Hematopoietic multipotent progenitor cell treated with erythropoietin and hydrocortisone succinate and interleukin-3 and kit ligand, for 15 days (in vitro differentiated cells): ENCODE data around the gene WNT7B.
"Not testable (repeated sequence)": the region's sequence is repeated elsewhere in the genome, so short reads cannot be mapped to it uniquely, and the experiment has no call there.

Experiments used
- DNase-seq: peaks from one replicate; pipeline ENCODE4 v3.0.0-alpha.2; 2015; ENCODE audit warnings: low spot score

Gene WNT7B

GRCh38 chr22:46008291-46008690 lies 31.3 kb upstream of the WNT7B start:
- no peak for DNase-seq

GRCh38 chr22:46007848-46008261 lies 30.9 kb upstream of the WNT7B start:
- DNase-seq = no peak

GRCh38 chr22:46007003-46007847 lies 30.3 kb upstream of the WNT7B start:
- no peak for DNase-seq

- peak; percentile 84 for DNase-seq
Measured at GRCh38 chr22:46006379-46007002, 29.5 kb upstream of the WNT7B start.

GRCh38 chr22:46005116-46005705 lies 28.2 kb upstream of the WNT7B start:
- not testable (repeated sequence) for DNase-seq

- DNase-seq = no peak
Measured at GRCh38 chr22:46004105-46004866, 27.3 kb upstream of the WNT7B start.

- no peak for DNase-seq
Measured at GRCh38 chr22:46003271-46004091, 26.5 kb upstream of the WNT7B start.

GRCh38 chr22:46002757-46003270 lies 25.9 kb upstream of the WNT7B start:
- DNase-seq = no peak

- DNase-seq = no peak
Measured at GRCh38 chr22:46001426-46002106, 24.6 kb upstream of the WNT7B start.

- no peak for DNase-seq
Measured at GRCh38 chr22:46001046-46001425, 24.1 kb upstream of the WNT7B start.

- no peak for DNase-seq
Measured at GRCh38 chr22:46000081-46001027, 23.4 kb upstream of the WNT7B start.

- DNase-seq = no peak
Measured at GRCh38 chr22:45999379-45999971, 22.5 kb upstream of the WNT7B start.

- DNase-seq = no peak
Measured at GRCh38 chr22:45998638-45999378, 21.8 kb upstream of the WNT7B start.

GRCh38 chr22:45997777-45998637 lies 21.0 kb upstream of the WNT7B start:
- no peak for DNase-seq

- no peak for DNase-seq
Measured at GRCh38 chr22:45997077-45997776, 20.3 kb upstream of the WNT7B start.

GRCh38 chr22:45996241-45997076 lies 19.5 kb upstream of the WNT7B start:
- DNase-seq = no peak
